ENCODE data around the gene TMEM161A.

Gene TMEM161A

GRCh38 chr19:19171821-19172532 lies 33.7 kb upstream of the TMEM161A start:
- no peak overlapping the region for H3K27ac ChIP-seq (ENCODE audit: extremely low read depth, low read depth, low read length)
- POLR2A ChIA-PET, result no interaction called here

GRCh38 chr19:19170873-19171672 lies 32.8 kb upstream of the TMEM161A start:
- no peaks in the 10 kb centered on the region for H3K9me3 ChIP-seq (ENCODE audit: control insufficient read depth, insufficient read depth, low read depth, low read length)
- CTCF ChIA-PET, result interaction anchor here (0.6 to 0.9 kb wide), 3 partner anchors 14 to 225 kb away, joined by 3 to 4 read pairs (median 3); no protein-coding TSS in a partner anchor
- no peaks in the 10 kb centered on the region for H3K36me3 ChIP-seq (ENCODE audit: control insufficient read depth in 2 of 2, insufficient read depth in 1 of 2, low read length in 2 of 2)
- POLR2A ChIA-PET, result no interaction called here
- H3K27ac ChIP-seq (ENCODE audit: extremely low read depth, low read depth, low read length), result no peak overlapping the region
- no peak overlapping the region for H3K4me3 ChIP-seq (ENCODE audit: low read depth, low read length)
- TF ChIP-seq ZFP3 (tag by site-specific recombination; IDR thresholded peaks at IDR 0.05; ENCODE audit: low read depth), result peak; percentile 96
- TF ChIP-seq ZNF513 (tag by site-specific recombination; IDR thresholded peaks at IDR 0.05), result no peak
- peak; percentile 55; the same call in 1 of the 2 replicates for TF ChIP-seq ZNF121 (tag by site-specific recombination; IDR thresholded peaks at IDR 0.05)
- no peaks in the 10 kb centered on the region for H3K4me1 ChIP-seq (ENCODE audit: control insufficient read depth, insufficient read depth, low read length)

More at GRCh38 chr19:19171821-19172532, 33.7 kb upstream of the TMEM161A start:
- TF ChIP-seq GLI2 (tag by site-specific recombination; IDR thresholded peaks at IDR 0.05; ENCODE audit: borderline replicate concordance, low read depth) (no peak), ZNF169 (tag by site-specific recombination; IDR thresholded peaks at IDR 0.05) (no peak), ZNF692 (tag by site-specific recombination; IDR thresholded peaks at IDR 0.05) (0 out of 2 replicates have a peak, but pooled peaks have one; percentile 55), ZIC2 (tag by site-specific recombination; IDR thresholded peaks at IDR 0.05) (peak; percentile 31; the same call in 1 of the 2 replicates), ZNF433 (tag by site-specific recombination; IDR thresholded peaks at IDR 0.05; ENCODE audit: low read depth) (no peak), KLF1 (tag by site-specific recombination; IDR thresholded peaks at IDR 0.05) (peak; percentile 24; the same call in 1 of the 2 replicates), SCRT2 (tag by site-specific recombination; IDR thresholded peaks at IDR 0.05) (peak; percentile 66), ZNF48 (tag by site-specific recombination; IDR thresholded peaks at IDR 0.05) (no peak), ZNF558 (tag by site-specific recombination; IDR thresholded peaks at IDR 0.05) (no peak), KLF16 (tag by site-specific recombination; IDR thresholded peaks at IDR 0.05) (peak; percentile 68), HOXD13 (CRISPR knock-in tag; IDR thresholded peaks at IDR 0.05; ENCODE audit: borderline replicate concordance) (peak; percentile 62; the same call in 1 of the 2 replicates), ZNF629 (tag by site-specific recombination; IDR thresholded peaks at IDR 0.05) (no peak), PATZ1 (tag by site-specific recombination; IDR thresholded peaks at IDR 0.05) (peak; percentile 71), ZNF266 (tag by site-specific recombination; IDR thresholded peaks at IDR 0.05; ENCODE audit: low read depth) (no peak), ZBTB48 (tag by site-specific recombination; IDR thresholded peaks at IDR 0.05) (peak; percentile 30; the same call in 1 of the 2 replicates)
- no peaks in the 10 kb centered on the region for H3K4me1 ChIP-seq (ENCODE audit: control insufficient read depth, insufficient read depth, low read length)
- H3K9me3 ChIP-seq (ENCODE audit: control insufficient read depth, insufficient read depth, low read depth, low read length), result no peaks in the 10 kb centered on the region
- no peak overlapping the region for H3K4me3 ChIP-seq (ENCODE audit: low read depth, low read length)
- no peaks in the 10 kb centered on the region for H3K36me3 ChIP-seq (ENCODE audit: control insufficient read depth in 2 of 2, insufficient read depth in 1 of 2, low read length in 2 of 2)
- CTCF ChIA-PET, result interaction anchor here (0.6 to 1.8 kb wide), 3 partner anchors 13 to 26 kb away, joined by 3 to 6 read pairs (median 3); no protein-coding TSS in a partner anchor

Data from HEK293 (cell line).